K562 (cell line): ENCODE data around the gene KCNIP2. TPM values are rescaled to one million over a fixed set of nuclear protein-coding genes. Genes with fewer than 3 reads are reported as not detected.
A peak's percentile ranks its signal among the peaks of the same experiment; 100 is the strongest.

Source experiments
- DNMT1 ChIP-seq: fragments of 450-650 bp; IDR thresholded peaks from 2 replicates; pipeline ENCODE4 v1.6.1; 2016; ENCODE audit warnings: antibody characterized with exemption, mild to moderate bottlenecking
- GABPB1 ChIP-seq: sonication (generic); formaldehyde crosslinking; IDR thresholded peaks from 2 replicates; pipeline ENCODE4 v1.8.0; 2022; ENCODE audit warnings: mild to moderate bottlenecking, missing genetic modification reagents
- LEF1 ChIP-seq: fragments of 450-650 bp; IDR thresholded peaks from 2 replicates; pipeline ENCODE4 v1.6.1; 2016; ENCODE audit warnings: mild to moderate bottlenecking
- RBFOX2 ChIP-seq: fragments of 200-400 bp; formaldehyde crosslinking; IDR thresholded peaks from 2 replicates; pipeline ENCODE4 v1.6.1; 2017; ENCODE audit warnings: low read depth, mild to moderate bottlenecking, low read length, moderate library complexity
- TRIM24 ChIP-seq, 2 experiments: fragments of 450-650 bp; IDR thresholded peaks; 2 replicates each; pipeline ENCODE4 v1.6.1; 2016
- ZNF589 ChIP-seq: fragments of 200-800 bp; sonication (Bioruptor generic); IDR thresholded peaks from 2 replicates; pipeline ENCODE4 v1.6.1; 2016; ENCODE audit warnings: low read depth, missing genetic modification characterization, missing compliant biosample characterization
- polyA plus RNA-seq, 8 experiments: library from polyadenylated mRNA; depleted of rRNA in 4 of 8; stranded (reverse) in 5 of 8; unstranded in 3 of 8; fragments of >200 nt; fragmentation: Nextera tagmentation in 2 of 8; fragmentation: Illumina TruSeq in 1 of 8; extraction: Ambion mirVana in 2 of 8; extraction: Trizol in 1 of 8; gene quantifications; 2 replicates each; pipeline versions ENCODE4 v1.2.1 to v1.2.3, GENCODE V29; 2011 to 2014; ENCODE audit warnings: inconsistent platforms in 1 of 8, missing spikeins in 1 of 8
- total RNA-seq, 7 experiments: library from RNA; depleted of rRNA in 6 of 7; stranded (reverse); fragments of >200 nt in 6 of 7; fragmentation: Illumina TruSeq in 2 of 7; extraction: Trizol in 2 of 7; gene quantifications; 2 replicates each; pipeline versions ENCODE4 v1.2.1 to v1.2.3, GENCODE V29; 2011 to 2021; ENCODE audit warnings: low replicate concordance in 1 of 7
- TF ChIP-seq, protein P1 (sequence below): sonication (generic); formaldehyde crosslinking; IDR thresholded peaks from 2 replicates; pipeline ENCODE4 v1.8.0; 2022; ENCODE audit warnings: mild to moderate bottlenecking, missing genetic modification reagents
- TF ChIP-seq, protein P2 (sequence below): fragments of 450-650 bp; IDR thresholded peaks from 2 replicates; pipeline ENCODE4 v1.6.1; 2016; ENCODE audit warnings: mild to moderate bottlenecking
- TF ChIP-seq, protein P3 (sequence below), 2 experiments: fragments of 250-450 bp in 1 of 2; fragments of 450-650 bp in 1 of 2; sonication (Bioruptor Pico) in 1 of 2; IDR thresholded peaks; 2 replicates each; pipeline versions ENCODE4 v1.6.1 to v1.8.0; 2016 to 2021; ENCODE audit warnings: mild to moderate bottlenecking in 2 of 2, moderate library complexity in 2 of 2, missing compliant biosample characterization in 1 of 2, missing genetic modification characterization in 1 of 2
- TF ChIP-seq, protein P4 (sequence below): fragments of 450-650 bp; IDR thresholded peaks from 2 replicates; pipeline ENCODE4 v1.6.1; 2014; ENCODE audit warnings: low read depth, mild to moderate bottlenecking, moderate library complexity, borderline replicate concordance
- TF ChIP-seq, protein P5 (sequence below): sonication (generic); formaldehyde crosslinking; IDR thresholded peaks from 2 replicates; pipeline ENCODE4 v1.8.0; 2023; ENCODE audit warnings: mild to moderate bottlenecking, missing genetic modification reagents

The KCNIP2 gene
- total and polyA plus RNA-seq, 9 of the 15 experiments (the other 6 are each of a cell fraction or from before 2014, with no cell fraction given), result 2.5 to 7.6 (median 4.1) TPM

DNA sequence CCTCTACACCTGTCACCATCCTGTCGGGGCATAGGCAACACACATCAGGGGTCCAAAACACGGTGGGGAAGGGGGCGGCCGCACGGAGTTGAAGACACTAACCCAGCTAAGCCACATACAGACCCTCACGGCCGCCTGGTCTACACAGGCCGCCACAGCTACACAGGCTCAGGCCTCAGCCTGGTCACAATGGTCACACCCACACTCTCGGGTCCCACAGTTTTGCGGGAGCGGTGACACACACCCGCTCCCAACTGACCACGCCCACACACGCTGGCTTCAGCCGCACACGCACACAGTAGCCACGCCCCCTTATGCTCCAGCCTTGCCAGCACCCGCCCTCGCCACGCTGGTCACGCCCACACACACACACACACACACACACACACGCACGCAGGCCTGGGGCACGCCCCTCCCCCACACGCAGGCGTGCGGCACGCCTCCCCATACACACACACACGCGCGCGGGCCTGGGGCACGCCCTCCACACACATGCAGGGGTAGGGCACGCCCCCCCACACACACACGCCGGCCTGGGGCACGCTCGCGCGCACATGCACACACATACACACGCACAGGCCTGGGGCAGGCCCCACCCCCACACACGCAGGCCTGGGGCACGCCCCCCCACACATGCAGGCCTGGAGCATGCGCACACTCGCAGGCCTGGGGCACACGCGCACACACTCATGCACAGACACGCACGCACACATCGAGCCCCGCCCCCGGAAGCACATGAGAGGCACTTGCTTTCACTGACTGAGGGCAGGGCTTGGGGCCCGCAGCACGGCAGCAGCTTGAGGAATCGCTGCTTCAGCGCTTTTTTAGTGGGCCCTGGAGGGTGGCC, 13.1 kb downstream of the KCNIP2 start (continued):
- TF ChIP-seq LEF1, result peak; percentile 69
- TF ChIP-seq RBFOX2, result peak; percentile 52
- TF ChIP-seq, protein P1, sequence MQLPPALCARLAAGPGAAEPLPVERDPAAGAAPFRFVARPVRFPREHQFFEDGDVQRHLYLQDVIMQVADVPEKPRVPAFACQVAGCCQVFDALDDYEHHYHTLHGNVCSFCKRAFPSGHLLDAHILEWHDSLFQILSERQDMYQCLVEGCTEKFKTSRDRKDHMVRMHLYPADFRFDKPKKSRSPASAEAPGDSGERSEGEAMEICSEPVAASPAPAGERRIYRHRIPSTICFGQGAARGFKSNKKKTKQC (CRISPR knock-in tag), result peak; percentile 63; the same call in 1 of the 2 replicates
- peak; percentile 38; the same call in 1 of the 2 replicates for TF ChIP-seq ZNF589 (CRISPR knock-in tag)
- TF ChIP-seq, protein P2, sequence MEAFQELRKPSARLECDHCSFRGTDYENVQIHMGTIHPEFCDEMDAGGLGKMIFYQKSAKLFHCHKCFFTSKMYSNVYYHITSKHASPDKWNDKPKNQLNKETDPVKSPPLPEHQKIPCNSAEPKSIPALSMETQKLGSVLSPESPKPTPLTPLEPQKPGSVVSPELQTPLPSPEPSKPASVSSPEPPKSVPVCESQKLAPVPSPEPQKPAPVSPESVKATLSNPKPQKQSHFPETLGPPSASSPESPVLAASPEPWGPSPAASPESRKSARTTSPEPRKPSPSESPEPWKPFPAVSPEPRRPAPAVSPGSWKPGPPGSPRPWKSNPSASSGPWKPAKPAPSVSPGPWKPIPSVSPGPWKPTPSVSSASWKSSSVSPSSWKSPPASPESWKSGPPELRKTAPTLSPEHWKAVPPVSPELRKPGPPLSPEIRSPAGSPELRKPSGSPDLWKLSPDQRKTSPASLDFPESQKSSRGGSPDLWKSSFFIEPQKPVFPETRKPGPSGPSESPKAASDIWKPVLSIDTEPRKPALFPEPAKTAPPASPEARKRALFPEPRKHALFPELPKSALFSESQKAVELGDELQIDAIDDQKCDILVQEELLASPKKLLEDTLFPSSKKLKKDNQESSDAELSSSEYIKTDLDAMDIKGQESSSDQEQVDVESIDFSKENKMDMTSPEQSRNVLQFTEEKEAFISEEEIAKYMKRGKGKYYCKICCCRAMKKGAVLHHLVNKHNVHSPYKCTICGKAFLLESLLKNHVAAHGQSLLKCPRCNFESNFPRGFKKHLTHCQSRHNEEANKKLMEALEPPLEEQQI, result no peak
- TF ChIP-seq, protein P3, sequence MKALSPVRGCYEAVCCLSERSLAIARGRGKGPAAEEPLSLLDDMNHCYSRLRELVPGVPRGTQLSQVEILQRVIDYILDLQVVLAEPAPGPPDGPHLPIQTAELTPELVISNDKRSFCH (CRISPR knock-in tag; IDR thresholded peaks at IDR 0.05), result no peak
- TF ChIP-seq, protein P3 (tag; IDR thresholded peaks at IDR 0.05), result peak; percentile 73; the same call in 1 of the 2 replicates
- TF ChIP-seq GABPB1 (CRISPR knock-in tag), result peak; percentile 84
- no peak for TF ChIP-seq DNMT1
- TF ChIP-seq, protein P4, sequence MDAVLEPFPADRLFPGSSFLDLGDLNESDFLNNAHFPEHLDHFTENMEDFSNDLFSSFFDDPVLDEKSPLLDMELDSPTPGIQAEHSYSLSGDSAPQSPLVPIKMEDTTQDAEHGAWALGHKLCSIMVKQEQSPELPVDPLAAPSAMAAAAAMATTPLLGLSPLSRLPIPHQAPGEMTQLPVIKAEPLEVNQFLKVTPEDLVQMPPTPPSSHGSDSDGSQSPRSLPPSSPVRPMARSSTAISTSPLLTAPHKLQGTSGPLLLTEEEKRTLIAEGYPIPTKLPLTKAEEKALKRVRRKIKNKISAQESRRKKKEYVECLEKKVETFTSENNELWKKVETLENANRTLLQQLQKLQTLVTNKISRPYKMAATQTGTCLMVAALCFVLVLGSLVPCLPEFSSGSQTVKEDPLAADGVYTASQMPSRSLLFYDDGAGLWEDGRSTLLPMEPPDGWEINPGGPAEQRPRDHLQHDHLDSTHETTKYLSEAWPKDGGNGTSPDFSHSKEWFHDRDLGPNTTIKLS, result peak; percentile 48; the same call in 1 of the 2 replicates
- peak; percentile 19 to 65; a peak in 3 of 4 replicates for TF ChIP-seq TRIM24 (IDR thresholded peaks at IDR 0.05)
- TF ChIP-seq, protein P5, sequence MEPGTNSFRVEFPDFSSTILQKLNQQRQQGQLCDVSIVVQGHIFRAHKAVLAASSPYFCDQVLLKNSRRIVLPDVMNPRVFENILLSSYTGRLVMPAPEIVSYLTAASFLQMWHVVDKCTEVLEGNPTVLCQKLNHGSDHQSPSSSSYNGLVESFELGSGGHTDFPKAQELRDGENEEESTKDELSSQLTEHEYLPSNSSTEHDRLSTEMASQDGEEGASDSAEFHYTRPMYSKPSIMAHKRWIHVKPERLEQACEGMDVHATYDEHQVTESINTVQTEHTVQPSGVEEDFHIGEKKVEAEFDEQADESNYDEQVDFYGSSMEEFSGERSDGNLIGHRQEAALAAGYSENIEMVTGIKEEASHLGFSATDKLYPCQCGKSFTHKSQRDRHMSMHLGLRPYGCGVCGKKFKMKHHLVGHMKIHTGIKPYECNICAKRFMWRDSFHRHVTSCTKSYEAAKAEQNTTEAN (CRISPR knock-in tag), result peak; percentile 100
